Measurements from ENCODE around the gene FNBP1L.
A peak's percentile ranks its signal among the peaks of the same experiment; 100 is the strongest.

Gene FNBP1L

DNA sequence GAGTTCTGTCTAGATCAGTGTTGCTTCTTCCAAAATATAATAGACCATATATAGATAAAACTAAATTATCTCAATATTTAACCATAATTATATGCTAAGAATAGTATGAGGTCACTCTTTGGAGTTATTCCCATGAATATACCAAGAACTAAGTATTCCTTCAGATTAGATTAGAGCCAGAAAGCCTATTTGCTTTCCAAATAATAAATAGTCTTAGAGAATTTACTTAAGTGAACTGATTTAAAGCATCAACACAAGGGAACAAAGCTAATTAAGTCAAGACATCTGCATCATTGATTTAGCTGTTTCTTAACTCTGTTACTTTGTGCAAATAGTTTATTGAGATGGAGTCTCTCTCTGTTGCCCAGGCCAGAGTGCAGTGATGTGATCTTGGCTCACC, 35.7 kb downstream of the FNBP1L start:
- no peak for DNase-seq (ENCODE audit: low read depth in 1 of 2, low spot score in 1 of 2)

DNA sequence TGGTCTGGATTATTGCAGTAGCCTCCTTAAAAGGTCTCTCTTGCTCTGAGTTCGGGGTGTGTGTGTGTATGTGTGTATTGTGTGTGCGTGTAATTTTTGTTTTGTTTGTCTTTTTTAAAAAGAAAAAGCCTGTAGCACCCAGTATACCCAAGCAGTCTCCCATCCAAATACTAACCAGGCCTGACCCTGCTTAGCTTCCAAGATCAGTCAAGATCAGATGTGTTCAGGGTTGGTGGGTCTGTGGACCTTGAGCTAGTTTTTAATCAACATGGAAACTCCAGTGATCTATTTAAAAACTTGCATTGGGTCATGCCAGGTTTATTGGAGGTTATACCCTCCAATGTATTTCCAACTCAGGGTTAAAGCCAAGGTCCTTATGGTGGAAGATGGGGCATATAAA, 40.3 kb downstream of the FNBP1L start:
- no peak for DNase-seq (ENCODE audit: low read depth in 1 of 2, low spot score in 1 of 2)

DNA sequence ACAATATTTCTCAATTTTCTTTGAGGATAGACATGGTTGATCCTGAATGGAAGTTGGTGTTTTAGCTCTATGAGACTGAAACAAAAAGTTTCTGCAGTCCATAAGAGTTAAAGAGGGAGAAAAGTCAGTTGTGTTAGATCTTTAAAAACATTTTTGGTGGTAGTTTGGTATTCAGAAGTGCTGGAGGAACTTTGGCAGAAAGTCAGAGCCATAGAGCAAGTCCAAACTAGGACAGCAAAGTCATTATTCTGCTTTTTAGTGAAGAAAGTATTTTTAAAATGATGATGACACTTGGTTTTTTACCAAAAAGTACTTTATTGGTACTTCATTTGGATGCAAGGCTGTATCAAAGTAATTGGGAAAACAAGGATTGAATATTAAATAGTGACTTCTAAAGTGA, 41.8 kb downstream of the FNBP1L start:
- DNase-seq (ENCODE audit: low read depth in 1 of 2, low spot score in 1 of 2), result no peak

DNA sequence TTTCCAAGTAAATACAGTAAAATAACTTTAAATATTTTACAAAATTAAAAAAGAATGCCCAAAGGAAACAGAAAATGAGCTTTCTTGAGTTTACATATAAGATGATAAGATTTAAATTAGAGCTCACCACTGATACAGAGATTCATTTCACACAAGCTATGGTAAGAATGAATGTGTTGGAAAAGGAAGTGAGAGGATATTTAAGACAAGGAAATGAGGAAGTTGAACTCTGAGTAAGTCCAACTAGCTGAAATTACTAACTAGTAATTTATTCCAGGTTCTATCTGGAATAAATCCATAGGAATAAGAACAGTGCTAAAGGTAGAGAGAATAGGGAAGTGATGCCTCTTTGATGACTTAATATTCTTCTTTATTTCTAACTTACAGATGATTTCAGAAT, 42.4 kb downstream of the FNBP1L start:
- no peak for DNase-seq (ENCODE audit: low read depth in 1 of 2, low spot score in 1 of 2)

DNA sequence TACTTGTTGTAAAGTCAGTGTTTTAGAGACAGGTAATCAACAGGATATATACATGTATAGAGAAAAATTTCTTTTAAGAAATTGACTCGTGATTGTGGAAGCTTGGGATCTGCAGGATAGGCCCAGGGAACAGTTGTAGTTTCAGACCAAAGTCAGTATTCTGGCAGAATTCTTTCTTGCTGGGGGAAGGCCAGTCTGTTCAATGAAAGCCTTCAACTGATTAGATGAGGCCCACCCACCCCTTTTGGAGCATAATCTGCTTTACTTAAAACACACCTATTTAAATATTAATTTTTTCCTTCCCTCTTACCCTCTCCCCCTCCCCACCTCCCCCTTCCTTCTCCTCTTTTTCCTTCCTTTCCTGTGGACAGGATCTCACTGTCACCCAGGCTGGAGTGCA, 48.0 kb downstream of the FNBP1L start:
- DNase-seq (ENCODE audit: low read depth in 1 of 2, low spot score in 1 of 2), result no peak

DNA sequence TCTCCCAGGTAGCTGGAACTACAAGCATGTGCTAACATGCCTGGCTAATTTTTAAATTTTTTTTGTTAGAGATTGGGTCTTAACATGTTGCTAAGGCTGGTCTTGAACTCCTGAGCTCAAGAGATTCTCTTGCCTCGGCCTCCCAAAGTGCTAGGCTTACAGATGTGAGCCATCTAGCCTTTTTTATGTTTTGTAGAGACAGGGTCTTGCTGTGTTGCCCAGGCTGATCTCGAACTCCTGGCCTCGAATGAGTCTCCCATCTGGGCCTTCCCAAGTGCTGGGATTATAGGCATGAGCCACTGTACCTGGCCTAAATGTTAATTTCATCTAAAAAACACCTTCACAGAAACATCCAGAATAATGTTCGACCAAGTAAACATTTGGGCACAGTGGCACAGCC, 48.6 kb downstream of the FNBP1L start:
- no peak for DNase-seq (ENCODE audit: low read depth in 1 of 2, low spot score in 1 of 2)

DNA sequence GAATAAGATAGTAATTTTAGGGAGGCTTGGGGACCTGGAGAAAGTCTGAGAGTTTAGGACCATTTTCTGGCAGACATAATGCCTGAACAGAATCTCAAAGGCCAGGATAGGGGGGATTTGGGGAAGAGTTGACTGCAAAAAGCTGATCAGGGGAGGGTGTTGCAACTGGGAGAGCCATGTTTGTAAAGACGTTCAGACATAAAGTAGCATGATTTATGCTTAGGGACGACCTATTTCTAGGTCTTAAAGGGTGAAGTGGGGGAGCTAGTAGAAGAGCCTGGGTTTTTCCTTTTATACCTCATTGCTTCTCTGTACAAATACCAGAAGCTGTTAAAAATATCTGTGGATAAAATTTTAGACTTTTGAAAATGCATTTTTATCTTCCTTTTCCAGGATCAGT, 51.2 kb downstream of the FNBP1L start:
- DNase-seq (ENCODE audit: low read depth in 1 of 2, low spot score in 1 of 2), result no peak

DNA sequence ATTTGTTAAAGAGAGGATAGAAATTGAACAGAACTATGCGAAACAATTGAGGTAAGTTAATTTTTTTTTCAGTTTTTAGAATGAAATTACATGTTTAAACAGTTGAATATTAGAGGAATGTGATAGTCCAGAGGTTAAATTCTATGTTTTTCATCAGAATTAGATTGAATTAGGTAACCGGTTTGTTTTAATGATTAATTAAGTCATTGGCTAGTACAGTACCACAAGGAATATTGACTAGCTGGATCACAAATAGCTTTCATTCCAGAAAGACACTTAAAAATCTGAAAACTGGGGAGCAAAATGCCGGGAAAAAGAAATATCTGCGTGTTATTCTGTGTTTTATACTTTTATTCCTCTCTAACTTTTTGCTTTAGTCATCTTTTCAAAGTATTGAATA, 51.6 kb downstream of the FNBP1L start:
- no peak for DNase-seq (ENCODE audit: low read depth in 1 of 2, low spot score in 1 of 2)

DNA sequence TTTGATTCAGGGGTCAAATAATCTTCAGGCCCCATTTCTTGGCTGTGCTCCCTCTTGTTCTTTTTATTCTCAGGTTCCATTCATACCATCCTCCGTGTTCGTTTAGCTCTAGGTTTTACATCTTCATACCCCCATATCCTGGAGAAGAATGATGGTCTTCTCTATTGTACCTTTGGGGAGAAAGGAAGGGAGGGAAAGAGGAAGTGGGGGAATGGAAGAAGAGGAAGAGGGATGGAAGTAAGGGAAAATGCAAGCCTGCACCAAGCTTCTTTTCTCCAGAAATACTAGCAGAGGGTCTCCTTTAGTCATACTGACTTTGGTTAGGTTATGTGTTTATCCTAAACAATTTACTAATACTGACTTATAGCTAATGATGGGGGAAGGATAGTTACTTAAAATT, 52.4 kb downstream of the FNBP1L start:
- DNase-seq (ENCODE audit: low read depth in 1 of 2, low spot score in 1 of 2), result no peak

DNA sequence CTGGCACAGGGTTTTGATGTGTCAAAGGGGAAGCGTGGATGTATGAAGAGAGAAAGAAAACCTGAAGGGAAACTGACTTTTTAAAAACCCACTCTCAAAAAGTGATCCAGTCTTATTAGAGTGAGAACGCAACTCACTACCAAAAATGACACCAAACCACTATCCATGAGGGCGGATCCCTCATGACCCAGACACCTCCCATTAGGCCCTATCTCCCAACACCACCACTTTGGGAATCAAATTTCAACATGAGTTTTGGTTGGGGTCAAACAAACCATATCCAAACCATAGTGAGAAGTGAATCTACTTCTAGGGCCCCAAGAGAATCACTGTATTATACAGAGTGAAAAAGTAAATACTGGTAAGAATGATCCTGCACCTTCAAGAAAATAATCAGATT, 53.5 kb downstream of the FNBP1L start:
- DNase-seq (ENCODE audit: low read depth in 1 of 2, low spot score in 1 of 2), result no peak

DNA sequence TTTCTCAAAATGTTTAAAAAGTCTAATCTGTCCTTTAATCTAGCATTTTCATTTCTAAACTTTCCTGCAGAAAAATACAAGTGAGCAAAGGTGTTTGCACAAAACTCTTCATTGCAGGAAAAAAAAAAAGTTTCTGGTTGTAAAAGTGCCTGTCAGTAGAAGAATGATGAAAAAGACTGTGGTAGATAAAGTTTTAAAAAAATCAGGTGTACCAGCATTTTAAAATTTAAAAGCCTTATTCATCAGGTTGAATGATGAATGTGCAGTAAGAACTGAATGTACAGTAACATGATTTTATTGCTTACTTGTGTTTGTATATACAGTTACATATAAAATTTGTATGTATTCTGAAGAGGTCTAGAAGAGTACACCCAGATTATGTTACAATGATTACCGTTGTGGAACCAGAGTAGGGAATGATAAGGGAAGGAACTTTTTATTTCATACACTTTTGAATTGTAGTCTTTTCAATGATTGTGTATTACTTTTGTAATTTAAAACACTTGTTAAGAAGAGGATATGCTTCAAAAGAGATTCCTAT, 54.0 kb downstream of the FNBP1L start:
- DNase-seq (ENCODE audit: low read depth in 1 of 2, low spot score in 1 of 2), result no peak

DNA sequence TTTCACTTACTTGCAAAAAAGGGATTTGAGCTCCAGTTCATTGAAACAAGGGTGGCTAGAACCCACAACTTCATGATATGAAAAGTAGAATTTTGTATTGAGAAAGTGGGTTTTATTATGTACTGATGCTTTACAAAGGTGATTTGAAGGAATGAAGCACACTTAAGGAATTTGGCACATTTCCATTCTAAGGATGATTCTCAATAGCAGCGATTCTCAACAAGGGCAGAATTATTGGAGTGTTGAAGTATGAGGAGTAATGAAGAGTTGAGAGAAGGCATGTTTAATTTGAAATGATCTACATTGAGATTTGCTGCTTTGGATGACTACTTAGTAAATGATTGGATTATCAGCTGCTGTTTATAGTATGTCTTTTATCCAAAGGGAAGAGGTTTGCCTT, 54.7 kb downstream of the FNBP1L start:
- DNase-seq (ENCODE audit: low read depth in 1 of 2, low spot score in 1 of 2), result no peak

DNA sequence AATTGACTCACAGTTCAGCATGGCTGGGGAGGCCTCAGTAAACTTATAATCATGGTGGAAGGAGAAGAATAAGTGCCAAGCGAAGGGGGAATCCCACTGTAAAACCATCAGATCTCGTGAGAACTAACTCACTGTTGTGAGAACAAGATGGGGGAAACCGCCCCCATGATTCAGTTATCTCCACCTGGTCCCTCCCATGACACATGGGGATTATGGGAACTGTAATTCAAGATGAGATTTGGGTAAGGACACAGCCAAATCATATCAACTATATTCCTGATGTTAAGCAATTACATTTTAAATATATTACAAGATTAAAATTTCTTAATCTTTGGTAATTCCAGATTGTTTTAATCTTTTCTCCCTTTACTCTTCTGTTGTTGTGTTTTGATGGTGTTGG, 55.2 kb downstream of the FNBP1L start:
- no peak for DNase-seq (ENCODE audit: low read depth in 1 of 2, low spot score in 1 of 2)

DNA sequence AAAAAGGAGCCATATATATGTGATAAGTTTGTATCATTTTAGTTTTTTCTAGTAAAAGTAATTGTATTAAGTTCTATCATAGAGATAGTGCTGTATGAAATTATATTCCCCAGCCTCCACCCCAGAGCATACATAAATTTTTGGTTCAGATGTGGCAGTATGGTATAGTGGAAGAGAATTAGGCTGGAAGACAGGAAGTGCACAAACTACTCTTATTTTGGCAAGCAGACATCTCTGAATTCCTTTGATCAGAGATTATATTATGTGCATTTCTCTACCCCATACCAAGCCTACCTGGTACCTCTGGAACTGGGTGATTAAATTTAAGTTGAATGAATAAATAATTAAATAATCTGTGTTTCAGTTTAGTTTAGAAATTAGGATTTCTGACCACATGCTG, 55.9 kb downstream of the FNBP1L start:
- DNase-seq (ENCODE audit: low read depth in 1 of 2, low spot score in 1 of 2), result no peak

DNA sequence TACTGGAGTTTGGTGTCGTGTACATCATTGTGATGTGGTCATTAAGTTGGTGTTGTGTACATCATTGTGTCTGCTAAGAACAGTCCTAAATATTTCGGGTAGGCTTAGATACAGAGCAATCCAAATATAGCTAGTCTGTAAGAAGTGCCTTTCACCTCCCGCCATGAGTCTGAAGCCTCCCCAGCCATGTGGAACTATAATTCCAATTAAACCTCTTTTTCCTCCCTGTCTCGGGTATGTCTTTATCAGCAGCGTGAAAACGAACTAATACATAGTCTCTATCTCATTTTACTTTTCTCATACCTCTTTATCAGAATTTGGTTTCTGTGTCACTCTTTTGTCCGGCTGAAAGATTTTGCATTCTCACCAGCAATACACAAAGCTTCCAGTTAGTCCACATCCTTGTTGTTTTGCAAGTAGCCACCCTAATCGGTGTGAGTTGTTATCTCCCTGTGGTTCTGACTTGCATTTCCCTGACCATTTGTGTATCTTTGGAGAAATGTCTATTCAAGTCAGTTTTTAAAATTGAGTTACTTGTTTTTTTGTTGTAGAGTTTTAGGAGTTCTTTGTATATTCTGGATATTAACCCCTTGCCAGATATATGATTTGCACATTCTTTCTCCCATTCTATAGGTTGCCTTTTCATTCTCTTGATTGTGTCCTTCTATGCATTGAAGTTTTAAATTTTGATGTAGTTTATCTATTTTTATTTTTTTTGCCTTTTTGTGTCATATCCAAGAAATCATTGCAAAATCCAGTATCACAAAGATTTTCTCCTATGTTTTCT, 56.5 kb downstream of the FNBP1L start:
- no peak for DNase-seq (ENCODE audit: low read depth in 1 of 2, low spot score in 1 of 2)

DNA sequence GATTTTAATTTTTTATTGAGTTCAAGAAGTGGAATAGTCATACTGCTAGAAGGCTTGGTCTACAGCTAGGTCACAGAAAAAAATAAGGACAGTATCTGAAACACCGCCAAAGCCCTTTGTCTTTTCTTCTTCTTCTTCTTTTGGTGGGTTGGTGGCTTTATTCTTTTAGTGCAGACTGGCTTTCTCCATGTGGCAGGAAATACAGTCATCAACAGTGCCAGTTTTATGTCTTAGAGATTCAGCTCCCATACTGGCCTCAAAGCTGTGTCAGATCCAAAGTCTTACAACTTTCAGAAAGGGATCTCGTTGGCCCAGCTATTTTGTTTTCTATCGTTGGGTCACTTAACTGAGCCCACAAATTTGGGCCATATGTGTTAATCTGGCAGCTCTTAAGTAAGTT, 58.2 kb downstream of the FNBP1L start:
- no peak for DNase-seq (ENCODE audit: low read depth in 1 of 2, low spot score in 1 of 2)

DNA sequence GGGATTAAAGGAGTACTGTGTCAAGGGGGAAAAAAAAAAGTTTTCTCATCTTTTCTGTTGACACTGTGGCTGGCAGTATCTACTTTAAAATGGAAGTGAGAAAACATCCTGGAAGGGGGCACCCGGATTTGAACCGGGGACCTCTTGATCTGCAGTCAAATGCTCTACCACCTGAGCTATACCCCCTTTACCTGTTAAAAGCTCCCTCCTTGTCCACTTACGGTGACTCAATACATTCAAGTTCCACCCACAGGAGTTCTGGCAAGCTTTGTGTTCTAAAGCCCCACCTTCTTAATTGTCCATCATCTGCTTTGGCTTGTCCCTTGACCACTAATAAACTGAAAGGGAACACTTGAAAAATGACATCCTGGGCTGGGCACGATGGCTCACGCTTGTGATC, 68.2 kb downstream of the FNBP1L start:
- peak in 1 of 2 donors; percentile 6 for DNase-seq (ENCODE audit: low read depth in 1 of 2, low spot score in 1 of 2)

DNA sequence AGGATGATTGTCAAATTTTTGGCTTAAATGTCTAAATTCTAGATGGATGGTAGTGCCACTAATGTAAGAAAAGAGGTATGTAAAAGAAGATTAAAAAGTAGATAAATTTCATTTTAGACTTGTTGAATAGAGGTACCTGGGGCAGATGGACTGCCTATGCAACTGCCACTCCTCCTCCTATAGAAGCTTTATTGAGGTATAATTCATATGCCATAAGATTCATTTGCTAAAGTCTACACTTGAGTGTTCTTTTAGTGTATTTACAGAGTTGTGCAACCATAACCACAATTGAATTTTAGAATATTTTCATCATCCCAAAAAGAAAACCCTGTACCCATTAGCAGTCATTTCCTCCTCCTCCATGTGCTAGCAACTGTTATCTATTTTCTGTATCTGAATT, 70.6 kb downstream of the FNBP1L start:
- DNase-seq (ENCODE audit: low read depth in 1 of 2, low spot score in 1 of 2), result no peak

DNA sequence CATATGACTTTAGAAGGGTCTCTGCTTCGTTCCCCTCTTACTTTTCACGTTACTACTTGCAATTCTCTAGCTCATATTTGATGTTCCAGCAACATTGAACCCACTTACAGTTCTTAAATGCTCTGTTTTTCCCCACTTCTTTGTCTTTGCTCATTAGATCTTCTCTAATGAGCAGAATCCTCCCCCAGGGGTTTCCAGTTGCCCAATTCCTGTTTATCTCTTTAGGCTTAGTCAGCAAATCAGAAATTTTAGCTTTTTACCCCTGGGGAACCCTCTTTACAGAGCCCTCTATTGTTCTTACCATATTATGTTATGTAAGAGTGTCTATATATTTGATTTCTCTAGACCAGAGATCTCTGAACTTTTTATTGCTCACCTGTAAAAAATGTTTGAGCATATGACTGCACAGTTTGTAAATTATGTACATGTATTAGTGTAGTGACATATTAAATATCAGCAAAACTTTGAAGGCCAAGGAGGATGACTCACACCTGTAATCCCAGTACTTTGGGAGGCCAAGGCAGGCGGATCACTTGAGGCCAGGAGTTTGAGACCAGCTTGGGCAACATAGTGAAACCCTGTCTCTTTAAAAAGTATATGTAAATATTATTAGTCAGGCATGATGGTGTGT, 71.4 kb downstream of the FNBP1L start:
- DNase-seq (ENCODE audit: low read depth in 1 of 2, low spot score in 1 of 2), result no peak

DNA sequence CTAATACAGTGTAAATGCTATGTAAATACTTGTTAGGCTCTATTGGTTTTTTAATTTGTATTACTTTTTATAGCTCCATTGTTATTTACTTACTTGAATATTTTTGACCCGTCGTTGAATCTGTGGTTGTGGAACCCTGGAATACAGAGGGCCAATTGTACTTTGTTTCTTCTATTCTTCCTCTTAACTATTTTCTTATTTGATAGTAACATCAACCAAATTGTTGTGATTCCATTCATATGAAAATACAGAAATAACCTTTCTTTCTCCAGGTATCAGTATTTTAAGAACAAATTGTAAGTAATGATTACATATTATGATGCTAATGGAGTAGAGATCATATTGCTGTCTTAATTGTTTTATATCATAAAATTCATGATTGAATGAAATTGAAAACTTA, 73.7 kb downstream of the FNBP1L start:
- DNase-seq (ENCODE audit: low read depth in 1 of 2, low spot score in 1 of 2), result no peak

DNA sequence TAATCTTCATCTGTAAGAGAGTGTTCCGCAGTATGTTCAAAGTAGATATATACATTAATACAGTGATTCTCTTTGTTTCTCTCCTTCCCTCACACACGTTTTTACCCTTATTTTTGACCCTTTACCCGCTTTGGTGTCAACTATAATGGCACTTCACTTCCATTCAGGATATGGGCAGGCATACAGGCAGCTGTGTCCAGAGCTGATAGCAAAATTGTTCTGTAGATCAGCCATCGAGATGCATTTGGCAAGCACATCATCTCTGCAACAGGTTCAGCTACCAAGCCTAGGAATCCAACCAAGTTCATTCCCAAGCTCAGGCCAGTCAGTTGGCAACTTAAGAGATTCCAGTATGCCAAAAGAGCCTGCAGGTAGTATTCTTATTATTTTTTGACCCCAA, 74.8 kb downstream of the FNBP1L start:
- DNase-seq (ENCODE audit: low read depth in 1 of 2, low spot score in 1 of 2), result no peak

DNA sequence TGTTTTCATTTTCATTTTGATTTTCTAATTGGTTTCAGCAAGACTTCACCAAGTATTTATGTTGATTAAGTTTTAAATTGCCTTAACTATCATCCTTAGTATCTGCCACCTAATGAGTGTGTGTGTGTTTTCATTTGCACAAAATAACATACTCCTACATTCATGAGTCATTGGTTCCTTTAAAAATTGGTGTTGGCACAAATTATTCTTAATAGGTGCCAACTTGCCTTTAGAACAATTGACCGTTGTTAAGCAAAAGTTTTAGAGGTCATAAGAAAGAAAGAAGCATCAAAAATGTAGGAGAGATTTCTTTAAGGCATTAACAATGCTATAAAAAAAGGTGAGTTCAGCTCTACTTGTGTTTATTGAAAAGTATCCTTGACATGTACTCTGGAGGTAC, 77.5 kb downstream of the FNBP1L start:
- no peak for DNase-seq (ENCODE audit: low read depth in 1 of 2, low spot score in 1 of 2)

DNA sequence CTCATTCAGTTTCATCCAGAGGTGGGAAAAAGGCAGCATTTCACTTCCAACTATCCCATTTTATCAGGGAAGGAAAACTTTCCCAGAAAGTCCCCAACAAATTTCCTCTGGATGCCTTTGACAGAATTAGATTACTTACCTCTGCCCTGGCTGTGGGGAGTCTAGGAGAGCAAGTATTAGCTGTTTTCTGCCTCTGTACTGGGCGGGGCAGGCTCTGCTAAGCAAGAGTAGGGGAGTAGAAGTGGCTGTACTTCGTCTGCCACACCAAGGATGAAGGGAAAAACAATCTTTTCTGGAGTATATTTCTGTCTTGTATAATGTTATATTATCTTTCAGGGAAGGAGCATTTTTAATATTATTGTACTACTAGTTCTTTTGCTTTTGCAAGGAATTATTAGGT, 78.5 kb downstream of the FNBP1L start:
- DNase-seq (ENCODE audit: low read depth in 1 of 2, low spot score in 1 of 2), result no peak

All from activated CD4-positive, alpha-beta T cell treated with anti-CD3 and anti-CD28 coated beads, Interleukin-2, amount 50 U/mL, for 24 hours (primary cell).